Cardiac septum (tissue), 1 donor: ENCODE data around the gene BMS1. TPM values are rescaled to one million over a fixed set of nuclear protein-coding genes. Genes with fewer than 3 reads are reported as not detected.

Experiments
- DNase-seq: peaks from one replicate; pipeline ENCODE4 v3.0.0-alpha.2; 2020; ENCODE audit warnings: low spot score
- intact Hi-C: fragments of 100-400 bp; cut with DNase I; formaldehyde crosslinking; loops from one replicate; pipeline ENCODE4 v1.14.0; 2022
- total RNA-seq: library from RNA; stranded (reverse); fragmentation: NEBNext Ultra II Directional; extraction: Animal tissue kit (Norgen Biotek cat#: 25700); gene quantifications from one replicate; pipeline ENCODE4 v1.2.1, GENCODE V29; 2021
- donor health status: DM: no; HTN: no; CAD: no.

Gene BMS1
- total RNA-seq, 1 donor from 2014 or later = 13.4 TPM

DNA sequence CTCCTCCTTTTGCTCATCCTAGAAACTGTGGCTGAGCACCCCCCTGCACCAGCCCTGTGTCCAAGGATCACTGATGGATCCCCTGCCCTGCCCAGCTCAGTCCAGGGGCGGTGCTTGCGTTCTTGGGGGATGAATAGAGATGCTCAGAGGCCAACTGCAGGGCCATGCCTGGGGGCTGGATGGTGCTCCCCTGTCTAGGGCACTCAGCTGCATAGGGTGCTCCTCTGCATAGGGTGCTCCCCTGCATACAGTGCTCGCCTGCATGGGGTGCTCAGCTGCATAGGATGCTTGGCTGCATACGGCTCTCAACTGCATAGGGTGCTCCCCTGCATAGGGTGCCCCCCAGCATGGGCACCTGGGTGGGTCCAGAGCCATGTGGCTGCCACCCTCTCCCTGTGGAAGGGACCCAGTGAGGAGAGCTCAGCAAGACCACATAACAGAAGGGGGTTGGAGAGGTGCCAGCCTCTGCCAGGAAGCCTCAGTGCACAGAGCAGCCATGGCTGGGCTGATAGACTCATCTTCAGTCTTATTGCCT lies 95.0 kb downstream of the BMS1 start:
- intact Hi-C loops = no loop called here
- DNase-seq = no peak

DNA sequence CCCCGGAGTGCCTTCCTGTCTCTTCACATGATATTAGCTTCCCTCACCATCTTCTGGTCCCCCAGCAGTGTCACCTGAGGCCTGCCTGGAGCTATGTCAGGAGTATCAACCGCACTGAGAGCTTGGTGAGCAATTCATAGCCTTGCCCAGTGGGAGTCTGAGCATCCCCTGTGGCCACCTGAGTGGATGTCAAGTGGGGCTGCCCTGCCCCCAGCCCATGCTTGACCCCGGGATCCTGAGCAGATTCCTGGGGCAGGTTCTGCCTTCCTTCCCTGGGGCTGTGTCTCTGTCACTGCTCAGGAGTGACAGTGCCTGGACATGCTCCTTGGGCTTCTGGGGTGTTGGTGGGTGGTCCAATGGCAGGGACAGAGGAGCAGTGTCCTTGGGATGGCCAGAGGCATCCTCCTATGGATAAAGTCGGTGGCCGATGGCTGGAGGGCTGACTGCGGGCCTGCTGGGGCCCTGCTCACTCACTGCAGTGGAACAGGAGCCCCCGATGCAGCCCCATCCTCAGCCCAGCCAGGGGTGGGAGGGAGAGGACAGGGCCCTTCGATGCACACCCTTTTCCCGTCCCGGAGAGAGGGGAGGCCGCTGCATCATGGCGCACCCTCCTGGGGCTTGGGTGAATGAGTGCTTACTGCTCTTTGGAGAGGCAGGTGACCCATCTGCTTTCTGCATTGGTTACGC lies 95.7 kb downstream of the BMS1 start:
- no peak for DNase-seq
- intact Hi-C loops = no loop called here

DNA sequence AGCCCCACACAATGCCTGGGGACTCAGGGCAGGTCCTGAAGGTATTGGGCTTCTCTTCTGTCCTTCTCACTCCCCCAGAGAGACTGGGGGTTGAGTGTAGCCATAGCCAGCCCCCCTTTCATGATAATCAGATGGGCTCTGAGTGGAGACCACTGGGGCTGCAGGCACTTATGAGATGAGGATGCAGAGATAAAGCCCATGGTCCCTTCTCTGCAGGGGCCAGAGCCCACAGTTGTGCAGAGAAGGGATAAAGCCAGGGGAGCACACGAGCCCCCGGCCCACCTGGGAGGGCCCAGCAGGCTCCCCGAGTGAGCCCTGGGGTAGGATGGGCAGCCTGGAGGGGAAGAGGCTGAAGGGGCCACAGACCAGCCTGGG lies 96.2 kb downstream of the BMS1 start:
- DNase-seq = no peak
- intact Hi-C loops = no loop called here

DNA sequence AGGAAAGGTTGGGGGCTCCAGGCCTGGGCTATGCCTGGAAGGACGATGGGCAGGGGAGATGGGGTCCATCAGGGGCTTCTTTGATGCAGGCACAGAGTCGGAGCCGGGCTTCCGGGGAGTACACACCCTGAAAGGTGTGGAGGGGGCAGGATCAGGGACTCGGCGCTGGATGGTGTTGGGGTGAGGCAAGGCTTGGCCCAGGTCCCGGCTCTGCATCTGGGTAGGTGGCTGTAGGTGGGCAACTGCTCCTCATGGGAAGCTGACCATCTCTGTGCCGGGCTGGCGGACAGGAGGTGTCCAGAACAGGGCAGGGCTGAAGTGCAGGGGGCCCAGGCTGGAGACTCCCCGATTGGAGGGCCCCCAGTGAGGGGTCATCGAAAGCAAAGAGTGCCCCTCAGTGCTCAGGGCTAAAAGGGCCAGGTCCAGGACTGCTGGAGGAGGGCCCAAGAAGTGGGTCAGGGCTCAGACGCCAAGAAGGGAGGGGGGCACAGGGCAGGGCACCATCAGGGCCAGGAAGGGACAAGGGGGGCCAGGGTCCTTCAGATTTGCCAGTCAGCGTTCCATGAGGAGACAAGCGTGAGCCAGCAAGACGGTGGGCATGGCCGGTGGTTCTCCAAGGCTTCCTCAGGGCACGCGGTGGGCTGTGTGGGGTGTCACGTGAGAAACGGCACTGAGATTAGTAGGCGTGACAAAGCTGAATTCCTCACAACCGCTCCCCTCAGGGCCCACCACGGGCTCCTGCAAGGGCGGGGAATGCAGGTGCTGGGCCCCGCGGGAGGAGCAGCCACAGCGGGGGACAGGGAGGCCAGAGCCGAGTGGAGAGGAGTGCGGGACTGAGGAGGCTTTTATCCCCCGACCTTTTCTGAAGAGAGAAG lies 97.0 kb downstream of the BMS1 start:
- no peak for DNase-seq
- intact Hi-C loops = no loop called here

DNA sequence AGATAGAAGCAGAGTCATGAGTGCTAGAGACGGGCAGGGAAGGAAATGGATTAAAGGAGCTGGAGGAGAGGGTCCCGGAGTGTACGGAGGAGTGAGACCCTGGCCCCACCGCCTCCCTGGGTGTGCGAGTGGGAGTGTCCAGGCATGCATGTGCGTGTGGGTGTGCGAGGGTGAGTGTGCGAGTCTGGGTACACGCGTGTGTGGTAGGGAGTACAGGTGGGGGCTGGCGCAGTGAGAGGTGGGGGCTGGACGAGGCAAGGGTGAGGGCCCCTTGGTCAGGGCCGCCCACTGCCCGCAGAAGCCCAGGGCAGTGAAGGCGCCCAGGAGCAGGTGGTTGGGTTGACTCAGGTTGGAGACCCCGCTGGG lies 97.6 kb downstream of the BMS1 start:
- intact Hi-C loops = no loop called here
- DNase-seq = no peak

DNA sequence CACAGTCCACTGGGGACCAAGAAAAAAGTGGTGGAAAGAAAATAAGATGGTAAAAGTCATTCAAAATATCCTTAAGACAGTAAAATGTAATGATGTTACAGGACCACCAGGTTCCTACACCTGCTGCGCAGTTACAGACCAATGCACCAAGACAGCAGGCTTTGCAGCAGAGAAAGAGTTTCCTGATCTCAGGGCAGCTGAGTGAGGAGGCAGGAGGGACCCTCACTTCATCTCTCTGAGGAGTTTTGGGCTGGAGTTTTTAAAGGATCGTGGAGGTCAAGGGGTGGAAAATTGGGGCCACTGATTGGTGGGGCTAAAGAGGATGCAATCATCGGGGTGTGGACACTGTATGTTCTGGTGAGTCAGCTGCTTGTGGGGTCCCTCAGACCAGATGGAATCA lies 100.0 kb downstream of the BMS1 start:
- intact Hi-C loops = no loop called here
- DNase-seq = no peak

Other genes starting within 250 kb of the BMS1 start
- 7.4 TPM for gene ZNF33B, start 144.2 kb upstream of the BMS1 start, total RNA-seq